GM10266 (cell line): ENCODE measurements around the gene CAPS.
"Not testable (repeated sequence)": the region's sequence is repeated elsewhere in the genome, so short reads cannot be mapped to it uniquely, and the experiment has no call there.

Source experiments
- DNase-seq: peaks from one replicate; pipeline ENCODE4 v3.0.0; 2012; ENCODE audit errors: extremely low spot score
- CTCF ChIP-seq: IDR thresholded peaks from 2 replicates; pipeline ENCODE4 v1.5.1; 2012; ENCODE audit warnings: mild to moderate bottlenecking, low read depth; ENCODE audit not compliant: control insufficient read depth, insufficient read depth; ENCODE audit errors: missing control alignments

The CAPS gene

GRCh38 chr19:5913739-5914357 is at the start of gene CAPS:
TSS of gene CAPS (plus strand) at chr19:5914254. CDS start at chr19:5914407, 153 bp downstream.
- no peak for TF ChIP-seq CTCF
- DNase-seq, result no peak

DNA sequence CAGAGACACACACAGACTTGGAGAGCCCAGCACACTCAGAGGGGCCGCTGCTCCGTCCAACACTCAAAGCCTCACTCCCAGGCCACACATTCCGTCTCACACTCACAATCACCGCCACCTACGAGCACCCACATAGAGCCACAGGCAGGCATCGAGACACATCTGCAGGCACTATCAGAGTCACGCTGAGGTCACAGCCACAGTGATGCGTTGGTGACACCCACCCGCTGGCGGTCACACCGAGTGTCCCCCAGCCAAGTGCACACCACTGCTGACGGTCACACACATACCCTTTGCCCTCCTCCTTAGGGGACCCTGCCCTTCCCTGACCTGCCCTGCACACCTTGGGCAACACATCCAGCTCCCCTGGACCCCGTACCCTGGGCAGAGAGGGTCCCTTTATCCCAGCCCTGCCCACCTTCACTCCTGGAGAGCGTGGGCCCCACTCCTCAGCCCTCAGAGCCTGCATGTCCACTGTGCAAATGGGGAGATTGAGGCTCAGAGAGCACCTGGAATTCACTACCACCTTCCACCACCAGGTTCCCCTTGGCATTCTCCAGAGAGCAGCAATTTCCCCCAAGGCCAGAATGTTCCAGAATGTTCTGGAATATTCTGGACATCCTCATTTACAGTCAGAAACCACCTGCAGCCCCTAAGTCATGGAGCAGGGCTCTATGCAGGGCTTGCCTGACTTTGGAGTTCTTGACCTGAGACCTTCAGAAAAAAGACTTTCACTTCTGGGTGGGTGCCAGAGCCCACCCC is 49.1 kb upstream of the CAPS start:
- TF ChIP-seq CTCF, result no peak
- DNase-seq, result no peak

DNA sequence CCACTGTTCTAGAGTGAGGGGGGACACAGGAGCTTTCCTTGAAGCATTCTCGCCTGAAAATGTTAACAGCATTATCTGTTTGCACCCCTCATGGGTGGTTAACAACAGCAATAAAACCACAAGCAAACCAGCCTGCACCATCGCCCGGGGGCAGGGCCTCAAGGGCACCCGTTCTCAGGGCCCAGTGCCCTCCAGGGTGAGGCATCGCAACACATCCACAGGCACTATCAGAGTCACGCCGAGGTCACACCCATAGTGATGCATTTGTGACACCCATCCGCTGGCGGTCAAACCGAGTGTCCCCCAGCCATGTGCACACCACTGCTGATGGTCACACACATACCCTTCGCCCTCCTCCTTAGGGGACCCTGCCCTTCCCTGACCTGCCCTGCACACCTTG is 48.3 kb upstream of the CAPS start:
- no peak for TF ChIP-seq CTCF
- no peak for DNase-seq

DNA sequence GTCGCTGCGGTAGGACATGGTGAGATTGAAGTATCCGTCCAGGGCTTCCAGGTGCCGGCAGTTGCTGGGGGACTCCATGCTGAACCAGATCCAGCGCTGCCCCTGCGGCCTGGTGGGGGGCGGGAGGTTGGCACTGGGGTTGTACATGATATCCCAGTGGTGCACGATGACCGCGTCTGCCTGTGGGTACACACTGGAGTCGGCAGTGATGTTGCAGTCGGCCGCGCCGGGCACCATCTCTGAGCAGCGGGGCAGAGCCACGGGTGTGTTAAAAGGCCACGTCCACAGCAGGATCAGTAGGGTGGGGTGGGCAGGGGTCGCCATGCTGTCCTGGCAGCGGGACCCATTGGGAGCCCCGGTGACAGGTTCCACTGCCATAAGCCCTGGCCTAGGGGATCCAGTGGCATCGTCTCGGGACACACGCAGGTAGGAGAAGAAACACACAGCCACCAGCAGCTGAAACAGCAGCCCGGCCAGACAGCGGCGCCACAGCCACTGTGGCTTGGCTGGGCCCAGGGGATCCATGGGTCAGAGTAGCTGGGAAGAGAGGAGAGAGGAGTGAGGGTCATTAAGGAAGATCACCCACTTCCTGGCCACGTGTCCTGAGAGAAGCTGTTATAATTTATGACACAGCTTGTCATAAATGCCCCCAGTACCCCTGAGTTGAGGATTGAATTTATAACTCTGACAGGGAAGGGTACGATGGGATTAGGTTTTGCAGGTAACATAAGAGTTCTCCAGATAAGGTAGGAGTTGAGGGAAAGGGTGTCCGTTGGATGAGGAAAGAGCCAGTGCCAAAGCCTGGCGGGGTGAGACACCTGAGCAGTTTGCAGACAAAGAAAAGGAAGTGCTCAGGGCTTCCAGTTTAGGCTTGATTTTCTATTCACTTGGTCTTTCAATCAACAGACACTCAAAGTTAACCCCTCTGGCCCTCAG is 46.6 kb upstream of the CAPS start:
- DNase-seq, result no peak
- TF ChIP-seq CTCF, result no peak

GRCh38 chr19:5870986-5871394 is 43.1 kb upstream of the CAPS start:
- no peak for DNase-seq
- no peak for TF ChIP-seq CTCF

GRCh38 chr19:5873617-5874199 is 40.3 kb upstream of the CAPS start:
- no peak for TF ChIP-seq CTCF
- DNase-seq, result no peak

GRCh38 chr19:5874496-5874895 is 39.6 kb upstream of the CAPS start:
- DNase-seq, result not testable (repeated sequence)
